GM23248 (cell line): ENCODE results near the gene MRPL42.

Source experiments
- EZH2 ChIP-seq: fragments of 200-600 bp; sonication (generic); IDR thresholded peaks from 2 replicates; pipeline ENCODE4 v1.6.1; 2018; ENCODE audit warnings: antibody characterized with exemption, mild to moderate bottlenecking; ENCODE audit not compliant: insufficient read depth, poor library complexity, severe bottlenecking
- EZH2phosphoT487 ChIP-seq: fragments of 200-600 bp; sonication (generic); IDR thresholded peaks from 2 replicates; pipeline ENCODE4 v1.6.1; 2018; ENCODE audit warnings: antibody characterized with exemption, moderate library complexity, mild to moderate bottlenecking, low read depth; ENCODE audit not compliant: insufficient read depth

DNA sequence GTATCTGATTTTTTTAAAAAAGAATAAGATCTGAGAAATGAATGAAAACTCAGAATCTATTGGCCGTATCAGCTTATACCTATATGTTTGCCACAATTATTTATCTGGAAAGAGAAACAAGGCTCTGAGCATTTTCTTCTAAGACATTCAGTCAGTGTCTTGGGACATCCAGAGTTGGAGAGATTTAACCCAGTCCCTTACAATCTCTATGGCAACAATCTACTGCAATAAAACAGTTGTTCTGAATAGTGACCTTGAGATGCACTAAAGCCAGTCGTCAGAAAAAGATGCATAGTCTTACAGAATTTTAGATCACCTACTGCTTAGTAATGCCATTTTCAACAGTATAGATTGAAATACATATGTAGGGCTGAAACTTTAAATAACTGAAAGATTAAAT is 53.1 kb downstream of the MRPL42 start:
- TF ChIP-seq EZH2 (no peak), EZH2phosphoT487 (no peak)
